ENCODE measurements around the gene ZNF827.
A peak's percentile ranks its signal among the peaks of the same experiment; 100 is the strongest.
"Not testable (repeated sequence)": the region's sequence is repeated elsewhere in the genome, so short reads cannot be mapped to it uniquely, and the experiment has no call there.

ZNF827 gene

DNA sequence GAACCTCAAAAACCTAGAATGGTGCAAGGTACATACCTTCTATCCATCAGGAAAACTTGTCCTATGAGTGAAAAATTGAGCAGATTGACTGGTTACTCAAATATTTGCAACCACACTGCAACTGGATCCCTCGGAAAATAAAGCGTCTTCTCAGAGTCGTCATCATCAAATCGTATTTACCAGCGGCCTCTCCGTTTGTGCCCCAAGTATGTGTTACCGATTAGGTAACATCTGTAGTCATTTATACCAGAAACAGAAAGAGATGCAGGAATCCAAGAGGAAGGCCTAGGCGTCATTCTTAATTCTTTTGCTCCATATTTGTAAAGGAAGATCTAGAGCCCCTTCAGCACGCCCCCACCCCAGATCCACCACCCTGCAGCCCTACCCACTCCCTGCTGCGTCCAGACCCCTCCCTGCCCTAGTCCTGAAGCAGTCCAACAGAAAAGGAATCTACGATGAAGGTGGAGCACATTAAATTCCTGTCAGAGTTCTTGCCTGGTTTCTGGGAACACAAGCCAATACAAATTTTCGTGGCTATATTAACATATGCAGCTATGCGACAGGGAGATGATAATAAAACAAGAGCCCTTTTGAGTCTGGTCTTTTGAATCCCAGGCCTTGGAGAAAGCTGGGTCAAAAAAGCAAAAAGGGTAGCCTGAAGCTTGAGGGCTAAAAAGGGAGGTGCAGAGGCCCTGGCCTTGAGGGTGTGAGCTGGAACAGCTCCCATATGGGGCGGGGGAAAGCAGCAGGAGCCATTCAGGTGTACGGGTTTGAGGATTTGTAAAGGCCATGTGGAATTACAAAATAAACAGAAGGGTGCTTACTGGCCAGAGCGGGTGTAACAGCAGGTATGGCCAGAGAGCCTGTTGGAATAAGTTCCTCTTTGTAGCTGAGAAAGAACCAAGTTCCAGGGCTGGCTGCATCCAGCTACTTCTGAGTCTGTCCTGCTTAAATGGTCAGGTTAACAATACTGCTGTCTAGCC is 77.0 kb downstream of the ZNF827 start:
- no peak for DNase-seq

DNA sequence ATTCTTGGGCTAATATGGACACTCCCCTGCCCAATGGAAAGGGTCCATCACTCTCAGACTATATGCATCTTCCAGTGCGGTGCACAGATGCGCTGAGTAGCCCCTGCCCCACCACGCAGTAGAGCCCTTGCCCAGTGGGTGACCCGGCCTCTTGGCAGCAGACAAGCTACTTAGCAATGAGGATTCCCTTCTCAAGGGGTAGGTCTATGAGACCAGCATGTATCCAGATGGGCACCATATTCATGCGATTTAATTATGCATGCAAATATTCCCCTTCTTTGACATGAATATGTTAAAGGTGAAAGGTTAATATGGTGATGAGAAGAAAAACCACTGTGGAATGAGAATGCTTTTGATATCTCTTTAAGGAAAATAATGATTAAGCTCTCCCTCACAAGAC is 77.7 kb downstream of the ZNF827 start:
- DNase-seq, result no peak

DNA sequence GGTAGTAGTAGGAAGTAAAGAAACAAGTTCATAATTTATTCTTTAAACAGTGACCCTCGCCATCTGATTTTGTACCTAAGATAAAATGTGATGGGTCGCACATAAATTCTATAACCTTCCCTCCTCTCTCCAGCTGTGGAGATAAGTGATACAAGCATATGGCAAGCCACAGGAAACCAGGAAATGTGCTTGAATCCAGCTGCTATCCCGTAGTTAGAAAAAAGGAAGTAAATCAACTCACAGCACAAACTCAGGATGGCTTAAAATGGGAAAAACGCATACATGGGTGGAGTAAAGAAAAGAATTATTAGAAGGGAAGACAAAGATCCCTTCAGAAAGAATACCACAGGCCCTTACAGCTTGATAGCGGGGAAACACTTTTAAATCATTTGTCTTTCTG is 78.2 kb downstream of the ZNF827 start:
- DNase-seq, result no peak

DNA sequence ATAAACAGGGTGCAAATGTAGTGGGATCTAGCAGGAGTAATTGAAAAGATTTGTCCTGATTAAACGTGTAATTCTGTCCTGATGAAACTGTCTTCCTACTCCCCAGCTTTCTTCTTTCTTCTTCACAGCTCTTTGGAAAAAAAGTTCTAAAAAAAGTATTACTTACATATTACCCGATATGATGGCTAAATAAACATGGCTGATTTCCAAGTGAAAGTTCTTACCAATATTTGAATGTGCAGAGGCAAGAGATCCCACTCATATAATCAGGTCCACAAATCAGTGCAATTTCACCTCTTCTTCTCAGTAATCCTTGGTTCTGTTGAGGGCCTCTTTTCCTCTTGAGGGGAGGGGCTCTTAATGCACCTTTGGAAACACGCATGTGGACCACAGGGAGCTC is 78.7 kb downstream of the ZNF827 start:
- no peak for DNase-seq

DNA sequence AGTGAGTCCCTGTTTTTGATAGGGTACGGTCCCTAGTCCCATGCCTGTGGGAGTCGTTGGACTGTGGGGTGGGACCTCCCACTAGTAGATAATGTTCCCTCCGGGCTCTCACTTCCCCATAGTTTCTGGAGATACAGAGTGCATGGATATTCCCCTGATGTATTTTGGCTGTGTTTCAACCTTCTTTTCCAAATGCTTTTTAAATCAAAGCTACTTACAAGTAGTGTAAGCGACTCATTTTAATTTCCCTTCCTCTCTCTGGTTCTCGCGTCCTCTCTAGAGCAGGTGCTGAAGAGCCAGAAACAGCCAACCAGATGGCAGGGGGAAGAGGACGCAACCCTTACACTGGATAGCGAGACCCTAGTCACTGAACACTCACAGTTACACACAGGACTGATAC is 79.2 kb downstream of the ZNF827 start:
- no peak for DNase-seq

DNA sequence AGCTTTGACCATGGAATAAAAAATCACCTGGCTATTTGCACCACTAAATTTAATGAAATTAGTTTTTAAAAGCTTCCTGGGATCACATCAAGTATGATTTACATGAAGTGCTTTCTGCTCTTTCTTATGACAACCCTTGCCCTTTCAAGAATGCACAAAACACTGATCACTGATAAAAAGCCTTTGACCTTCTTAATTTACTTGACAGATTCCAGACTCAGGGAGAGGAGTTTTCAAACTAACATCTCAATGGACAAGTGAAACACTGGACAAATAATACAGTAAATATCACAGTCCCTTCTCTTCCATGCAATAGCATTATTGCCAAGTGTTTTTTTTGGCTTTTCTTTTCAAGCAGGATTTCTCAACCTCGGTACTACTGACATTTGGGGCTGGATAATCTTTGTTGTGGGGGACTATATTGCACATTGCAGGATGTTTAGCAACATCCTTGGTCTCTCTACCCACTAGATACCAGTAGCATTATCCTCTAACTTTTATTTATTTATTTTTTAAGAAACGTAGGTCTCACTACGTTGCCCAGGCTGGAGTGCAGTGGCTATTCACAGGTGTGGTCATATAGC is 86.3 kb downstream of the ZNF827 start:
- DNase-seq, result no peak

DNA sequence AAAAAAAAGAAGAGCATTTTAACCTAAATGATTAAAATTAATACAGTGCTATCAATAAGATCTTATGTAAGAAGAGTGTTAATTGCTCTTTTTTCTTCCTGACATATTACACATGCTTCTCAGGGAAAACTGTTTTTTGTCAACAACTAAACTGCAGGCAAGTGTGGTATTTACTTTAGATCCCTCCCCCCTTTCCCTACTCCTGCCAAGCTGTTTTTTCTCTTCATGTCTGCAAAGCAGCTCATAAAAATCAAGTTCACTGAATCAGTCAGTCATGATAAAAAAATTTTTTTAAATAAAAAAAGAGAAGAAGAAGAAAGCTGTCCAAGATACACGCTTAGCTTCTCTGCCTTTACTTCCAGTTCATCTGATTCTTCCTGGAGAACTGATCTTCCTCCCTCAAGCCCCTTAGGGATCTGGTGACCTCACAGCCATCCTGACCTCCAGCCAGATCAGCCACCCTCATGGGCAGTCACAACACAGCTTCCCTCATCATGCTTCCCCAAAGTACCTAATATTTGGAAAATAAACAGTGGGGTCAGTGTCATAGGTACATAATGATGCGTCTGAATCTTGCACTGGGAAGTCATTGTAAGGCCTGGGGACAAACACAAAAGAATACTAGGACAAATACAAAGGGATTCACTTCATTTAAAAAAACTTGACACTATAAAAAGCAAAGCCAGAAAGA is 87.0 kb downstream of the ZNF827 start:
- DNase-seq, result no peak

DNA sequence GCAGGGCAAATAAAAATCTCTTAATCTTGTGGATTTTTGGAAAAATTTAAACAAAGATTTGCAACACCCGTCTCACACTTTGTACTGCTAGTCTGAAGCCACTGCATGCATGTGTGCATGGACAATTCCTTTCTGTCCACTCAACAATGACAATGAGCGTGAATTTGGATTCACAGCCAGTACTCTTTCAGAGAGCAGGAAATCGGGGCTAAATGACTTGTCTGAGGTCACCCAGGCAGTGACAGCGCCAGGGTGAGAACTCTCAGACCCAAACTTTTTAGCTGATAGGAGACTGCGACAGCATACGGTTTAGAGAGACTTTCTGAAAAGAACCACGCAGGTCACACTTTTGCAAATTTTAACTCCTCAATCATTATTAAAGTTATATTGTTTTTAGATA is 90.9 kb downstream of the ZNF827 start:
- no peak for DNase-seq

DNA sequence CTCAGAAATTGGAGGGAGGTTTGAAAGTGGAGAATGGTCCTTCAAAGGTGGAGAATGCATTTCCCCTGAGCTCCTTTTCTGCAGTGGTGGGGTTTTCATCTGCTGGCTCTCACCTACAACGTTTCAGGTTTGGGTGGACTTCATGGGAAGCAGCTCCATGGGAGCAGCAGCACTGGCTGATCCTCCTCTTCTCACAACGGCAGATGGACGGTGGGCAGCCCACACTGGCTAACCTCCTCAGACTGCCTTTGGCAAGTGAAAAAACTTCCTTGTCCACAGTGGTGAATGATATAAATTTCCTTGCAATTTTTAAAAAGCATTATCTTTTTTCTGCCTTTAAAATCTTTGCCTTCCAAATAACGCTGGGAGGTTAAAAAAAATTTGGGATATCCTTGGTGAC is 93.5 kb downstream of the ZNF827 start:
- DNase-seq, result no peak

DNA sequence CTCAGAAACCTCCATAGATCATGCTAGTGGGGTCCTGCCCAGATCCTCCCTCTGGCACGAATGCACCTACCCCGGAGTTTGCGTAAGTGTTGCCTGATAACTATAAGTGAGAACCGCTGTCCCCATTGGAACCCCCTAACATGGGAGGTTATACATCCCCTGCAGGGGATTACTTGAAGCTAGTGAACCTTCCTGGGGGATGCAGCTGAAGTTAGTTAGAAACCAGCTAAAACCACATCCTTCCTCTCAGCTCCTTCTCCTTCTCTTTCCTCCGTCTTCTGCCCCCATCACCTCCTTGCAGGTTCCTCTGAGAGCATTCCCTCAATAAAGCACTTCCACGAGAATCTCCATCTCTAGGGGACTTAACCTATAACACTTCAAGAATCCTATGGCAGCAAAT is 95.0 kb downstream of the ZNF827 start:
- DNase-seq, result no peak

DNA sequence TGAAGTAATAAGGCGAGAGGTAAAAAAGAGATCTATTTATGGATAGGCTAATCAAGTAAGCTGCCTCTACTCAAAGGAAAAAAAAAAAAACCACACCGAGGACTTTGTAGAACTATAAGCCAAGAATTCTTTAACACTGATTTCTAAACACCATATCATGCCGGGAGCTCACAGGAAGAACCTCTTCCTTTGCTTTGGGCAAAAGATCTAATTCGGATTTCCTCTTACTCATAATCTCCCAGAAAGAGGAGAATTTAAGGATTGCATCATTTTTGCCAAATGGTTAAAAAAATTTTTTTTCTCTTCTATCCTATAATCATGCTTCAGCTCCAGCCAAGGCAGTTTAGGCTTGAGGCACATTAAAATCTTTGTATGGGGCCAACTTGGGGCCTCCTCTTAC is 95.5 kb downstream of the ZNF827 start:
- no peak for DNase-seq

DNA sequence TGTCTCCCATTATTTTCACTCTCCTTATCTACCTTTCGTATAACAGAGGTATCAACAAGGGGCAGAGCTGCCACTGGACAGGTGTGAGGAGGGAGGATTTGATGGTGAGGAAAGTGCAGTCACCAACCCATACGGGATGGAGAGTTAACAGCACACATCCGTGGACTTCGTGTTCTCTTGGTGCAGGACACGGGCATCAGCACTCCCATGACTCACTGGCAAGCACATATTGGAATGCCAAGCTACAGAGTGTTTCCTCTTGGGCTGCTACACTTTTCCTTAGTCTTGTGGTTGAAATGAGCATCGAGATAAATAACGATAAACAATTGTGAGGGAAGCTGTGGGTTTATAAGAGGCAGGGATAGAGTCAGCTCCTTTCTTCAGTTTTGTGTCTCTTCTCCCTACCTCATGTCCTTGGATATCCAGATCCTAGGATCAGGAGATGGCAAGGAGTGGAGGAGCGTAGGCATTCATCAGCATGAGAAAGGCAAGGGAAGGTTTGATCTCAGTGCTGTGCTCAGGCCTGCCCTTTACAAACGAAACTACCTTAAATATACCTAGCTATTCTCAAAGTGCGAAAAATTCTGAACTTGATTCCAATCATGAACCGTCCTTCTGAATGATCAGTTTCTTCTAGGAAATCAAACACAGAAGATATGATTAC is 96.3 kb downstream of the ZNF827 start:
- DNase-seq, result no peak

DNA sequence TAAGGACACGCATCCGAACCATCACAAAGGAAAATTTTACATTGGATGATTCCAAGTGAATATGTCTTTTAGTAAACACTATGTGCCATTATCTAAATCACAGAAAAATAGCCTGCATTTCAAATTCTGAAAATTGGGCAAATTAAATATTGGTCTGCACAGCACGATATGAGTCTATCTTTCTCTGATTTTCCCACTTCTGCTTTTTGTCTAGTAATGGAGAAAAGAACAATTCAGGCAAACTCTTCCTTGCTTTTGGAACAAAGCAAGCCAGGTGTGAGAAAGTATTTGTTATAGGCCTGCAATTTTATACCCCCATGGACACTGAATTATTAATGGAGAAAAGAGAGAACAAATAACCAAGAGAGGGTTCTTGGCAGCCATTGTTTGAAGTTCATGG is 97.8 kb downstream of the ZNF827 start:
- no peak for DNase-seq

DNA sequence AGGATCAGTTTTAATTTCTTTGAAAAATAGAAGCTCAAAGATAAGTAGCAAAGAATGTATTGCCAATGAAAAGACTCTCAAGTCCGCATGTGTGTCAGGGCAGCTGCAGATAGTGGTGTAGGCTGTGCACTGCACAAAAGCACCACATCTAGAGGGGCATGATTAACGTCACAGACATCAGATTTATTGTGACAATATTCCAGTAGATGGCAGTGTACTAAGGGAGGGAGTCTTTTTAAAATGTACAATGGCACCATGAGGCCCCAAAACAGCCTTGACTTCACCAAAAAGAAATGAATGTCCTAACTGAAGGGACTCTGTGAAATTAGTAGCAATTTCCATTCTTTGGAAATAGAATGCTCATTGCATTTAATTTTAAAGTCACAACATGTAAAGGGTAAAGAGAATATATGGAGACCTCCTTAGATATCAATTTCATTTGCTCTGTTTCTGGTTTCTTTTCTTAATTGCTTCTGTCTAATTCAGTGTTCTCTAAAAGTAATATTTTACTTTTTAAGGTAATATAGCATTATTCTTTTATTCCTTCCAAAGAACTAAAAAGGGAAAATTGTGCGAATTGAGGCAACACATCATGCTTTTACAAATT is 98.4 kb downstream of the ZNF827 start:
- DNase-seq, result peak; percentile 48

DNA sequence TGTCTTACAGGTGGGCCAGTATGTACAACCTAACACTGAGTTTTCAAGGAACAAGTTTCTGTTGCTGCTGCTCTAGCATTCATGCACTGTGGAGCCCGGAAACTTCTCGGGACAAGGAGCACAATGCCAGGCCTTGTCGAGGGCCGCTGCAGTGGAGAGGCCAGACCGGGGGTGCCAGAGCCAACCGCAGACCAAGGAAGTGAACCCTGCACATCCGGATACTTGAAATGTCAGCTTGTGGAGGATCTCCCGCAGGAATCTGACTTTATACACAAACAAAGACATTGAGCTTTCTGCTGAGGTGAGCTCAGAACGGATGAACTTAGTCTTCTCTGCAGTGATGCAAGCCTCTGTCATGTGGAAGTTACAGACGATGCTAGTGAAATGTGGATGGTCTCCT is 99.5 kb downstream of the ZNF827 start:
- no peak for DNase-seq

DNA sequence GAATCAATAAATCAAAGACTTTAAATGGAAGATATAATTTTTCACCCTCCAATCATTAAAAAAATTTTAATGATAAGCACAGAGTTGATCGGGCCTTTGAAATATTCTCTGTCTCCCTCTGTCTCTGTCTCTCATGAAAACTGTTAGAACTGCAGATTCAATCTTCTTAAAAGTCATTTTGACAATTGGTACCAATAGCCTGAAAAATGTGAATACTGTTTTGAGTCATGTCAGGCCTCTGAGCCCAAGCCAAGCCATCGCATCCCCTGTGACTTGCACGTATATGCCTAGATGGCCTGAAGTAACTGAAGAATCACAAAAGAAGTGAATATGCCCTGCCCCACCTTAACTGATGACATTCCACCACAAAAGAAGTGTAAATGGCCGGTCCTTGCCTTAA is 106.2 kb downstream of the ZNF827 start:
- DNase-seq, result not testable (repeated sequence)

DNA sequence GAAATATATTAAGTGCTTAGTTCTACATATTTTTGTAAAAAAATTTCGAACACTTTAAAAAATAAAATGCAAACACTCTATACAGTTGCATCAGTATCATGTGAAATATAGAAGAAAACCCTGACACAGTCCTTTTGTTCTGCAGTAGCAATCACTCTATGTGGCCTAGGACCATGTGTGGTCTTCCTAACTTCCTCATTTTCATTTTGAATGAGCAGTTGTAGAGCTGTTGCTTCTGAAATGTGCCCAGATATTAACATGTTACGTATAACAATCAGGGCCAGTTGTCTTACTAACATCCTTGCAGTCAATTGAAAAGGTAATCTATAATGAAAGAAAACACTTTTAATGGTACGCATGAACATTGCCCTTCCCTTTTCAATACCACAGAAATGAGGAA is 107.9 kb downstream of the ZNF827 start:
- no peak for DNase-seq

DNA sequence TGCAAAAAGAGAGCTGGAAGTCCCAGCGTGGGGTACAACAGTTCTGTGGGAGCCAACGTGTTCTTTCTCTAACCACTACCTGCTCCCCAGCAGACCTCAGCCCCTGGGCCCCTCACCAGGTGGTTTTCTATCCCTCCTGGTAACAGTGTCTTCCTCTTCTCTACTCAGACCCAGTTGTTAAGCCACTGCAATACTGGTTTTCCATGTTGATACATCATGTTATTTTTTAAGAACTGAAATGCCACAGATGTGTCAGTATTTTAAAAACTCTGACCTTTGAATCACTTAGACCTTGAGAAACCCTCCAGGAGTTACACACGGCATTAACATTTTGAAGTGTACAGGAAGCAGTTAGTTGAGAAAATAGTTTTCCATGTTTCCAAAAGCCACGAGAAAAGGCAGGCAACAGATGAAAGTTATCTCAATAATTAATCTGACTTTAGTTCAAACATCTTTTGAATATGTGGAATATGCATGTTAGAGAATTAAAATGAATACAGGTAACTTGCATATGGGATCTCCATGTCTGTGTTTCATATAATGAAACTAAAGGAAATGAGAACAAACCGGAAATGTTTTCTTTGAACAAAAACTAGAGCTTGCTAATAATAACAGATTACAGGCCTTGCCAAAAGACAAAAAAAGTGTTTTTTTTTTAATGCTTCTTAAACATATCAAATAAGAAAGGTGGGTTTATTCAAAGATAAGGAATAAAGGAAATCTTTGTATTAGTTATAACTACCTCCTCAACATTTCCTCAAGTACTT is 108.8 kb downstream of the ZNF827 start:
- no peak for DNase-seq

DNA sequence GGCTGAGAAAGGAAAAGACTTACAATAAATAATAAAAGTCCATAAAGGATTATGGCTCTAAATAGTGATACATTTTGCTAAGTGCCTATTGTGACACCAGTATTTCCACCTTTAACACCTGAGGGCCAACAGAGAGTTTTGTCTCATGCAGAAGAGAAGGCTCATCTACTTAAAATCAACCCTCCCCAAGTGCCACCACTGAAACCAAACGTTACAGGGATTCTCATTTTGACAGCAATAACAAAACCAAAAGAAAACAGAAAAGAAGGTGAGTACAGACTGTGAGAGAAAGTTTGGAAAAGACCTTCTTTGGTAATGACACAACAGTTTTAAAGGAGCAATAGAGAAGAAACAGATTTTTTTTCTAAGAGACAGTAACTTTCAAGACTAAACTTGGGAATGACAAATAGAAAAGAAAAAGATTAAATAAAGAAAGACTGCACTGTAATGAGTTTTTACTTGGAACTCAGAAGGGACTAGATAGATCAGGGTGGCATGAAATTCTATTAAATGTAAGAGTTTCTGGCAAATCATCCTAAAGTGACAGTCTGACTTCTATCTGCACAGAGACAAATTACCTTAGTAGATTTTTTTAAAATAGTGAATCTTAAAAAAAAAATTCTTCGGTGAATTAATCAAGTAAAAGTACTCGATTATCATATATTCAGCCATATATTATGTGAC is 109.7 kb downstream of the ZNF827 start:
- DNase-seq, result no peak

DNA sequence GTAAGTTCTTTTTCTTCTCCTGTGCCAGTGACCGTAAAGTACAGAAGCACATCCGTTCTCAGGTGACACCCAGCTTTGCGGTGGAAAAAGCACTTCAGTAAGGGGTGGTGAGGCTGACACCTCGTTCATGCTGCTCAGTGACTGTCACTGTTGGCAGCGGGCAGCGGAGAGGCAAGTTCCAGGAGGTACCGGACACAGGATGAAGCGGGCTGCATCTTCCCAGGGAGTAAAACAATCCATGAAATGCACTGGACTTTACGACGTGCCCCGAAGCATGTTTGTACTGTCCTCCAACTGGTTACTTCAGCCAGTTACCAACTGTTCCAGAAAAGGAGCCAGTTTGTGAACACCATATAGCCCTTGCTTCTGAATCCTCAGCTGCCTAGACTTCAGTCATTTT is 110.7 kb downstream of the ZNF827 start:
- DNase-seq, result no peak

DNA sequence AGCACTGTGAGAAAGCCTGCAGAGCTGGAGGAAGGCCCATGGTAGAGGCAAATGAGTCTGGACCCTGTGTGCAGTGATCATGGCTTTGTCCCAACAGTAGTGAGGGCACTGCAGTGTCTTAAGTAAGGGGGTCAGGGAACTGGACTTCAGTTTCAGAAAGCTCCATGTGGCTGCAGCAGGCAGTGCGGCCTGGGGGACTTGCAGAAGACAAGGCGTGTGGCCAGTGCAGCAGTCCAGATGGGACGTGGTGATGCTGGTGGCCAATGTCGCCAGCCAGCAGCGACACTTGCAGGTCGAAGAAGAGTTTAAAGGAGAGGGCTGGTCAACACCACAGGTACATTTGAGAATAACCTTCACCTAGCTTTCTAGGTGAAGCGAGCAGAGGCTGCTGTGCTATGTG is 113.4 kb downstream of the ZNF827 start:
- no peak for DNase-seq

DNA sequence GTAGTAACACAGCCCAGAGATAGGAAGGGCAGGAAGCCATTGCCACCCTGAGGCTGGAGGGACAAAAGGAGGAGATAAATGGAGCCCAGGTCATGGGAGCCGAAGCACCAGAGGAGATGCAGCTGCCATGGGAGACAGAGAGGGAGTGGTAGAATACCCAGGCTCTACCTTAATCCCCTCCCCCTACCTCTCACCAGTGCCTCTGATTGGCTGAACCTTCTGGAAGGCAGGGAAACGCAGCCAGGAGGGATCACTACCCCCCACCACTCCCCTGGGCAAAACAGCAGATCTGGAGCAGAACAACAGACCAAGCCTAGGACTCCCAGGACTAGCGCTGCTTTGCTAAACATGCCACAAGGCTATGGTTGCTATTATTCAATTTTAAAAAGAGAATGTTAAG is 114.2 kb downstream of the ZNF827 start:
- DNase-seq, result no peak
